ENCODE results near the gene MXRA5. TPM values are rescaled to one million over a fixed set of nuclear protein-coding genes. Genes with fewer than 3 reads are reported as not detected.

Gene MXRA5
- total and polyA plus RNA-seq, 2 of the 13 experiments (the other 11 are each of a cell fraction or from before 2014, with no cell fraction given) = not detected

- no peak for TF ChIP-seq ZBTB10 (CRISPR knock-in tag; IDR thresholded peaks at IDR 0.05; ENCODE audit: borderline replicate concordance)
Measured at GRCh38 chrX:3290561-3290960, 55.9 kb downstream of the MXRA5 start (continued).

GRCh38 chrX:3286196-3286945, 60.1 kb downstream of the MXRA5 start:
- no peaks in the 10 kb centered on the region for H3K36me3 ChIP-seq (replicated peaks in 1 of 2; ENCODE audit: control insufficient read depth in 1 of 2, insufficient read depth in 2 of 2, low read length in 2 of 2)
- H3K9ac ChIP-seq (ENCODE audit: insufficient read depth, low read depth, low read length) = no peak overlapping the region
- in situ Hi-C loops (cut with HindIII; ENCODE audit: extremely low pct_ligation_motif_present, low pct_unique_long_range_greater_than_20kb) (no loop called here), intact Hi-C loops (cut with micrococcal nuclease; ENCODE audit: unreplicated experiment) (no loop called here)
- no peak for FAIRE-seq
- H3K79me2 ChIP-seq (ENCODE audit: insufficient read depth, low read length) = no peaks in the 10 kb centered on the region
- 8% methylated on average over 11 of the region's 14 CpGs for WGBS (ENCODE audit: low lambda C conversion rate)
- no peak overlapping the region for H3K27ac ChIP-seq (ENCODE audit: extremely low read length, insufficient read depth, low read length)
- no peak for DNase-seq (ENCODE audit: low spot score)
- no peak overlapping the region for H3K4me2 ChIP-seq (ENCODE audit: low read depth, low read length)
- H2AFZ ChIP-seq (ENCODE audit: low read length) = no peak overlapping the region
- POLR2A ChIA-PET = no interaction called here
- no peaks in the 10 kb centered on the region for H3K4me1 ChIP-seq (ENCODE audit: insufficient read depth, low read length)
- no peak overlapping the region for H3K4me3 ChIP-seq (replicated peaks in 1 of 3; ENCODE audit: insufficient read depth in 1 of 3, low read depth in 2 of 3, low read length in 3 of 3)
- no TSS peak for BruUV-seq (replicated peaks)
- CTCF ChIA-PET (ENCODE audit: low intra/inter-chr PET ratio, low total read pairs) = no interaction called here
- no peaks in the 10 kb centered on the region for H3K9me3 ChIP-seq (ENCODE audit: low read length)
- no peaks in the 10 kb centered on the region for H4K20me1 ChIP-seq (ENCODE audit: insufficient read depth, low read length)
- no peak for ATAC-seq
- no peaks in the 10 kb centered on the region for H3K27me3 ChIP-seq (ENCODE audit: control insufficient read depth in 1 of 2, insufficient read depth in 2 of 2, low read length in 2 of 2)
- no peak for TF ChIP-seq PHF5A (CRISPR knock-in tag; IDR thresholded peaks at IDR 0.05; ENCODE audit: low read depth, unreplicated experiment)
- TF ChIP-seq, protein P1, sequence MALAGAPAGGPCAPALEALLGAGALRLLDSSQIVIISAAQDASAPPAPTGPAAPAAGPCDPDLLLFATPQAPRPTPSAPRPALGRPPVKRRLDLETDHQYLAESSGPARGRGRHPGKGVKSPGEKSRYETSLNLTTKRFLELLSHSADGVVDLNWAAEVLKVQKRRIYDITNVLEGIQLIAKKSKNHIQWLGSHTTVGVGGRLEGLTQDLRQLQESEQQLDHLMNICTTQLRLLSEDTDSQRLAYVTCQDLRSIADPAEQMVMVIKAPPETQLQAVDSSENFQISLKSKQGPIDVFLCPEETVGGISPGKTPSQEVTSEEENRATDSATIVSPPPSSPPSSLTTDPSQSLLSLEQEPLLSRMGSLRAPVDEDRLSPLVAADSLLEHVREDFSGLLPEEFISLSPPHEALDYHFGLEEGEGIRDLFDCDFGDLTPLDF (CRISPR knock-in tag; IDR thresholded peaks at IDR 0.05) = no peak
- TF ChIP-seq, protein P2, sequence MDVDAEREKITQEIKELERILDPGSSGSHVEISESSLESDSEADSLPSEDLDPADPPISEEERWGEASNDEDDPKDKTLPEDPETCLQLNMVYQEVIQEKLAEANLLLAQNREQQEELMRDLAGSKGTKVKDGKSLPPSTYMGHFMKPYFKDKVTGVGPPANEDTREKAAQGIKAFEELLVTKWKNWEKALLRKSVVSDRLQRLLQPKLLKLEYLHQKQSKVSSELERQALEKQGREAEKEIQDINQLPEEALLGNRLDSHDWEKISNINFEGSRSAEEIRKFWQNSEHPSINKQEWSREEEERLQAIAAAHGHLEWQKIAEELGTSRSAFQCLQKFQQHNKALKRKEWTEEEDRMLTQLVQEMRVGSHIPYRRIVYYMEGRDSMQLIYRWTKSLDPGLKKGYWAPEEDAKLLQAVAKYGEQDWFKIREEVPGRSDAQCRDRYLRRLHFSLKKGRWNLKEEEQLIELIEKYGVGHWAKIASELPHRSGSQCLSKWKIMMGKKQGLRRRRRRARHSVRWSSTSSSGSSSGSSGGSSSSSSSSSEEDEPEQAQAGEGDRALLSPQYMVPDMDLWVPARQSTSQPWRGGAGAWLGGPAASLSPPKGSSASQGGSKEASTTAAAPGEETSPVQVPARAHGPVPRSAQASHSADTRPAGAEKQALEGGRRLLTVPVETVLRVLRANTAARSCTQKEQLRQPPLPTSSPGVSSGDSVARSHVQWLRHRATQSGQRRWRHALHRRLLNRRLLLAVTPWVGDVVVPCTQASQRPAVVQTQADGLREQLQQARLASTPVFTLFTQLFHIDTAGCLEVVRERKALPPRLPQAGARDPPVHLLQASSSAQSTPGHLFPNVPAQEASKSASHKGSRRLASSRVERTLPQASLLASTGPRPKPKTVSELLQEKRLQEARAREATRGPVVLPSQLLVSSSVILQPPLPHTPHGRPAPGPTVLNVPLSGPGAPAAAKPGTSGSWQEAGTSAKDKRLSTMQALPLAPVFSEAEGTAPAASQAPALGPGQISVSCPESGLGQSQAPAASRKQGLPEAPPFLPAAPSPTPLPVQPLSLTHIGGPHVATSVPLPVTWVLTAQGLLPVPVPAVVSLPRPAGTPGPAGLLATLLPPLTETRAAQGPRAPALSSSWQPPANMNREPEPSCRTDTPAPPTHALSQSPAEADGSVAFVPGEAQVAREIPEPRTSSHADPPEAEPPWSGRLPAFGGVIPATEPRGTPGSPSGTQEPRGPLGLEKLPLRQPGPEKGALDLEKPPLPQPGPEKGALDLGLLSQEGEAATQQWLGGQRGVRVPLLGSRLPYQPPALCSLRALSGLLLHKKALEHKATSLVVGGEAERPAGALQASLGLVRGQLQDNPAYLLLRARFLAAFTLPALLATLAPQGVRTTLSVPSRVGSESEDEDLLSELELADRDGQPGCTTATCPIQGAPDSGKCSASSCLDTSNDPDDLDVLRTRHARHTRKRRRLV (CRISPR knock-in tag; IDR thresholded peaks at IDR 0.05) = no peak
- TF ChIP-seq, protein P3, sequence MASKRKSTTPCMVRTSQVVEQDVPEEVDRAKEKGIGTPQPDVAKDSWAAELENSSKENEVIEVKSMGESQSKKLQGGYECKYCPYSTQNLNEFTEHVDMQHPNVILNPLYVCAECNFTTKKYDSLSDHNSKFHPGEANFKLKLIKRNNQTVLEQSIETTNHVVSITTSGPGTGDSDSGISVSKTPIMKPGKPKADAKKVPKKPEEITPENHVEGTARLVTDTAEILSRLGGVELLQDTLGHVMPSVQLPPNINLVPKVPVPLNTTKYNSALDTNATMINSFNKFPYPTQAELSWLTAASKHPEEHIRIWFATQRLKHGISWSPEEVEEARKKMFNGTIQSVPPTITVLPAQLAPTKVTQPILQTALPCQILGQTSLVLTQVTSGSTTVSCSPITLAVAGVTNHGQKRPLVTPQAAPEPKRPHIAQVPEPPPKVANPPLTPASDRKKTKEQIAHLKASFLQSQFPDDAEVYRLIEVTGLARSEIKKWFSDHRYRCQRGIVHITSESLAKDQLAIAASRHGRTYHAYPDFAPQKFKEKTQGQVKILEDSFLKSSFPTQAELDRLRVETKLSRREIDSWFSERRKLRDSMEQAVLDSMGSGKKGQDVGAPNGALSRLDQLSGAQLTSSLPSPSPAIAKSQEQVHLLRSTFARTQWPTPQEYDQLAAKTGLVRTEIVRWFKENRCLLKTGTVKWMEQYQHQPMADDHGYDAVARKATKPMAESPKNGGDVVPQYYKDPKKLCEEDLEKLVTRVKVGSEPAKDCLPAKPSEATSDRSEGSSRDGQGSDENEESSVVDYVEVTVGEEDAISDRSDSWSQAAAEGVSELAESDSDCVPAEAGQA (IDR thresholded peaks at IDR 0.05; ENCODE audit: low read depth) = no peak
- TF ChIP-seq, protein P3 (CRISPR knock-in tag; IDR thresholded peaks at IDR 0.05; ENCODE audit: borderline replicate concordance) = no peak
